ENCODE results near the gene LOXL1.
"Not testable (repeated sequence)": the region's sequence is repeated elsewhere in the genome, so short reads cannot be mapped to it uniquely, and the experiment has no call there.

Gene LOXL1

GRCh38 chr15:73922186-73923151, 3.8 kb upstream of the LOXL1 start:
- peak; percentile 65 for DNase-seq (ENCODE audit: low spot score)

GRCh38 chr15:73923156-73923487, 3.1 kb upstream of the LOXL1 start:
- no peak for DNase-seq (ENCODE audit: low spot score)

- DNase-seq (ENCODE audit: low spot score) = no peak
These were observed 2.6 kb upstream of the LOXL1 start for GRCh38 chr15:73923488-73924164.

GRCh38 chr15:73924171-73924921, 1.9 kb upstream of the LOXL1 start:
- peak; percentile 80 for DNase-seq (ENCODE audit: low spot score)

DNA sequence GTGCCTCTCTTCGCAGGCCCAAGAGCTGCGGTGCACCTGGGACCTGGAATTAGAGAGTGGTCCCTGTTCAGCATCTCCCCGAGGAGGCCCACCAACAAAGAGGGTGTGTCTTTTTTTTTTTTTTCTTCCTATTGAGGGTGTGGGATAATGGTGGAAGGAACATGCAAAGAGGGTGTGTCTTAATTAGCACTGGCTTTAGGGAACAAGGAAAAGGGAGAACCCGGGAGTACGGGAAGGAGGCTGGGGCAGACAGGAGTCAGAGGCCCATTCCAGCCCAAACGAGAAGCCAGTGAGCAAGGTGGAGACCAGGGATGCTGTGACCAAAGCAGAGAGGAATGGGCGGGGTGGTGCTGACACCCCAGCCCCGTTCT, 429 bp upstream of the LOXL1 start:
- DNase-seq (ENCODE audit: low spot score) = no peak

DNA sequence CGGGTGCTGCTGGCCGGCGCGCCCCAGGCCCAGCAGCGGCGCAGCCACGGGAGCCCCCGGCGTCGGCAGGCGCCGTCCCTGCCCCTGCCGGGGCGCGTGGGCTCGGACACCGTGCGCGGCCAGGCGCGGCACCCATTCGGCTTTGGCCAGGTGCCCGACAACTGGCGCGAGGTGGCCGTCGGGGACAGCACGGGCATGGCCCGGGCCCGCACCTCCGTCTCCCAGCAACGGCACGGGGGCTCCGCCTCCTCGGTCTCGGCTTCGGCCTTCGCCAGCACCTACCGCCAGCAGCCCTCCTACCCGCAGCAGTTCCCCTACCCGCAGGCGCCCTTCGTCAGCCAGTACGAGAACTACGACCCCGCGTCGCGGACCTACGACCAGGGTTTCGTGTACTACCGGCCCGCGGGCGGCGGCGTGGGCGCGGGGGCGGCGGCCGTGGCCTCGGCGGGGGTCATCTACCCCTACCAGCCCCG, 777 bp downstream of the LOXL1 start:
- peak; percentile 67 for DNase-seq (ENCODE audit: low spot score)

DNA sequence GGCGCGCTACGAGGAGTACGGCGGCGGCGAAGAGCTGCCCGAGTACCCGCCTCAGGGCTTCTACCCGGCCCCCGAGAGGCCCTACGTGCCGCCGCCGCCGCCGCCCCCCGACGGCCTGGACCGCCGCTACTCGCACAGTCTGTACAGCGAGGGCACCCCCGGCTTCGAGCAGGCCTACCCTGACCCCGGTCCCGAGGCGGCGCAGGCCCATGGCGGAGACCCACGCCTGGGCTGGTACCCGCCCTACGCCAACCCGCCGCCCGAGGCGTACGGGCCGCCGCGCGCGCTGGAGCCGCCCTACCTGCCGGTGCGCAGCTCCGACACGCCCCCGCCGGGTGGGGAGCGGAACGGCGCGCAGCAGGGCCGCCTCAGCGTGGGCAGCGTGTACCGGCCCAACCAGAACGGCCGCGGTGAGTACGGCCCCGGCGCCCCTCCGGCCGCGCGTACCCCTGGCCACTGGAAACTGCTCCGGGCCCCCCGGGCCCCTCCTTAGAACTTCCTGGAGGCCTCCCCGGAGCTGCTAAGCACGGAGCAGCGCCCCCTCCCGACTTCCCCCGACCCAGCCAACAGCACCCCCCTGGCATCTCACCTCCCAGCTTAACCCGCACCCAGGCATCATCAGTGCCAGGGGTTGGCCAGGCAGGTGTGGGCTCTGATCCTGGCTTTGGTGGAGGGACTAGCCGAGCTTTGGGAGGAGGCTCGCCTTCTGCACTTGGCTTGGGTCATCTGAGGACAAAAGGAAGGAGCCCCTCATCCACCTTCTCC, 1.4 kb downstream of the LOXL1 start:
- DNase-seq (ENCODE audit: low spot score) = peak; percentile 73

GRCh38 chr15:73928241-73928579, 1.9 kb downstream of the LOXL1 start:
- DNase-seq (ENCODE audit: low spot score) = no peak

GRCh38 chr15:73928971-73929627, 2.8 kb downstream of the LOXL1 start:
- DNase-seq (ENCODE audit: low spot score) = peak; percentile 47

DNA sequence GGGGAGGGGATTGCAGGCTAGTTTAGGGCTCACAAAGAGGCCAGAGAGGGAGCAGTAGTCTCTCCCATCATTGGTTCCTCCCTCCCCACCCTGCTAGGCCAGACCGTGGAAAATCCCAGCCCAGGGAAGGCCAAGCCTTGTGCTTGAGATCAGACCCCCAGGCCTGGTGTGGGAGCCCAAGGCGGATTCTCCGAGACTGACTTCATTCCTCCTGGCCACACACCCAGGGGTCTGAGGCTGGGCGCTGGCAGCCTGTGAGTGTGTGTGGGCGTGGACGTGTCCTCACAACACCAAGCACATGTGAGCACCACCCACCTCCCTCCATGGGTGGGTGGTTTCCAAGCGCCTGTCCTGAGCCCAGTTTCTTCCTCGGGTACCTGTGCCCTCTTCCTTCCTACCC, 4.1 kb downstream of the LOXL1 start:
- DNase-seq (ENCODE audit: low spot score) = peak; percentile 89

DNA sequence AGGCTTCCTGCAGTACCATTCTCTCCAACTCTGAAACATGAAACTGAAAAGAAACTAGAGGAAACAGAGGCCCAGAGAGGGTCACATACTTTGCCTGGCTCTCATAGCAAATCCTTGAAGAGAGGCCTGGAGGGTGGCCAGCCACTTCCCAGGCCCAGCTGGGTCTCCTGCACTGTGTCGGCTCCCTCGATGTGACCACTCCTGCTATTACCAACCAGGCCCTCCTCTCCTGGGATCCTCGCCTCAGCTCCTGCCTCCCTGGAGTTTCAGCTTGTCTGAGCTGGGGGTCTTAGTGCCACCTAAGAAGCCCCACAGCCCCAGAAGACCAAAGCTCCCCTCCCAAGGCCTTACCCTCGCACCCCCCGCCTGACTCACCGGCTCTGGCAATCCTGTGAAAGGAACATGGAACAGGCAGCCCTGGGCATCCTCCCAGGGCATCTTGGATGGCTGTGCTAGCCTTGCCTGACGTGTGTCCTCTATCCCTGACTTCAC, 4.6 kb downstream of the LOXL1 start:
- DNase-seq (ENCODE audit: low spot score) = peak; percentile 69

- no peak for DNase-seq (ENCODE audit: low spot score)
These were observed 5.2 kb downstream of the LOXL1 start for GRCh38 chr15:73931441-73931840.

GRCh38 chr15:73932381-73933191, 6.3 kb downstream of the LOXL1 start:
- DNase-seq (ENCODE audit: low spot score) = no peak

DNA sequence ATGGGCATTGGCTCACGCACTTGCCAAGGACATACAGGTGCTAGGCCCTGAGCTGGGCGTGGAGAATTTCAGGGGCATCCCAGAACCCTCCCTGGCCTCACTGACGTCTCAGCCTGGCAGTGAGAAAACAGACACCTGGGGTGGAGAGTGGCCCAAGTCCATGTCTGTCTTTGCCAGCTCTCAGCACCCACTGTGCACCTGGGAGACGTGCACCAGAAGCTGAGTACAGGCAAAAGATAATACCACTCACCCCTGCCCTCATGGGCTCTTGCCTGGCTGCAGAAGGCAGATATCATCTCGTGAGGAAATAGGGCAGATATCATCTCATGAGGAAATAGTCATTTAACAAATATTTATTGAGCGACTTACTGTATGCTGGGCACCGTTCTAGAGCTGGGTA, 8.0 kb downstream of the LOXL1 start:
- no peak for DNase-seq (ENCODE audit: low spot score)

- no peak for DNase-seq (ENCODE audit: low spot score)
These were observed 9.3 kb downstream of the LOXL1 start for GRCh38 chr15:73935547-73935946.

DNA sequence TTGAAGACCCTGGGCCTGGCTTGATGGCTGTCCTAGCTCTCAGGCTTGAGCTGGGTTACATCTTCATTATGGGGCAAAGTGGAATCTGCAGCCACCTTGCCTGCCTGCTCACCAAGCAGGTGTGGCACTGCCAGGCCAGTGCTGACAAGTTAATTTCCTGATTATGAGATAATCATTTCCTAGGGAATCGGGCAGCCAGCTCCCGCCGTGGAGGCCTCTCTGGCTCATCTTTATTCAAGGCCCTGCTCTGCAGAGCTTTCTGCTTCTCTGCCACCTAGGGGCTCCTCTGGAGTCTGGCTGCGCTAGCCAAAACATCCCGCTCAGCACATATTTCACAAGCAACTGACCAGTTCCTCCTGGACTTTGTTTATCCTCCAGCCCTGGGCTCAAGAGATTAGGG, 9.9 kb downstream of the LOXL1 start:
- DNase-seq (ENCODE audit: low spot score) = no peak

DNA sequence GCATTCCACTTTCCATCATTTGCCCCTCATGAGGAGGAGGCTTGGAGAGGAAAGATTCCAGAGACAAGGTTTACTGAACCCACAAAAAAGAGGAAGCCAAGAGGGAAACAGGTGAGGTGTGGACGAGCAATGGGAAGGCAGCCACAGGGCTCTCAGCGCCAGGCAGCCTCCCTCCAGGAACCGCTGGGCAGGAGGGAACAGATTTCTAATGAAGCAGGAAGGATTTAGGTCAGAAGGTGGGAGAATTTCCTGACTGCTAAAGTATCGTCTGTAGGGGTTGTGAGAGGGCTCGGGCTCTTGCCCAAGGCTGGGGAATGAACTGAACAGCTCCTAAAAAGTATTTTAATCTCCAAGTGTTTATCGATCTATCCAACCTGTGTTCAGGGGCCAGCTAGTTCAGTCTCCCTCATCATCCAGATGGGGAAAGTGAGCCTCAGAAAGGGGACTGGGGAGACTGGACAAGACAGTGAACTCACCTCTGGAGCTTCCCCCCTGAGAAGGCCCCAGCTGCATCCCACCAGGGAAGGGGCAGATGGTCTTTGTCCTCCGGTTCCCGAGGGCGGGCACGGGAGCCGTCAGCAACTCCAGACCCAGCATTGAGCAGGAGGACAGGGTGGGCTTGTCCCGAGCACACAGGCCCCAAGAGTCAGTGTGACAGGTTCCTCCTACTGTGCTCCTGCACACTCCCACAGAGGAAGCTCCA, 10.5 kb downstream of the LOXL1 start:
- DNase-seq (ENCODE audit: low spot score) = no peak

- DNase-seq (ENCODE audit: low spot score) = no peak
These were observed 11.0 kb downstream of the LOXL1 start for GRCh38 chr15:73937296-73937695.

- DNase-seq (ENCODE audit: low spot score) = no peak
These were observed 11.5 kb downstream of the LOXL1 start for GRCh38 chr15:73937726-73938125.

GRCh38 chr15:73938516-73938915, 12.3 kb downstream of the LOXL1 start:
- not testable (repeated sequence) for DNase-seq (ENCODE audit: low spot score)

Measured in AG20443 (cell line).